HG03565 (cell line): ENCODE results near the gene SIX4.

Source experiments
- ATAC-seq: cut with Tn5 transposase; IDR thresholded peaks from one replicate; pipeline ENCODE4 v1.9.1; 2021; ENCODE audit warnings: mild to moderate bottlenecking, moderate library complexity; ENCODE audit not compliant: unreplicated experiment

Gene SIX4

DNA sequence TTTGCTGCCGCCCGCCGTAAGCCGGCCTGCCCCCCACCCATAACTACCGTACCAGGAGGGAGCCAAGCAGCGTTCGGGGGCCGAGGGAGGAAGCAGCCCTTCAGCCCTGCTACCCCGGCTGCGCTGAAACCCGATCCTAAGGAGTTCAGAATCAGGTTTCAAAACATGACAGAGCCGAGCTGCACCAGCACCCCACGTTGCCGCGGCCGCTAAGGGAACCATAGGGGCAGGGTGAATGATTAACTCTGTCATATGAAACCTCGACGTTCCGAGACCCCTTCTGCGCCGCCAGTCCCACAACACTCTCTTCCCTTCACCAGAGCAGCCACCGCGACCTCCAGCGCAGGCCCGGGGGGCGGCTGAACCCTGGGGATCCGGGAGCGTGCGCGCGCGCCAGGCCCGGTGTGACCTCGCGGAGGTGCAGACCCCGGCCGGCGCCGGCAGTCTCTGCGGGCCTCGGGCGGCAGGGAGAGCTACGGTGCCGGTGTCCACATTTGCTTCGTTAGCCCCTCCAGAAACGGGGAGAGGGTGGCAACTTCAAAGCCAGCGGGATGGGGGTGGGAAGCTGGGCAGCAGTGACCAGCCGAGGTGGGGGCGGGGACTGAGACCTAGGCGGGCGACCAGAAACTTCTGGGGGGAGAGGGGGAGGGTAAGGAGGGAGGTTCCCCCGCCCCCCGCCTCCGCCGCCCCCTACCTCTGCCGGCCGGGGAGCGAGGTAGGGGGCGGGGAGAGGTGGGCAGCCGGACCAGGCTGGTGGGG lies 1.6 kb downstream of the SIX4 start:
- ATAC-seq, result no peak

GRCh38 chr14:60722107-60722356 lies 2.1 kb downstream of the SIX4 start:
- ATAC-seq, result no peak

- ATAC-seq, result no peak
These were observed 2.6 kb downstream of the SIX4 start for GRCh38 chr14:60721326-60722106.

- no peak for ATAC-seq
These were observed 3.2 kb downstream of the SIX4 start for GRCh38 chr14:60720962-60721325.

DNA sequence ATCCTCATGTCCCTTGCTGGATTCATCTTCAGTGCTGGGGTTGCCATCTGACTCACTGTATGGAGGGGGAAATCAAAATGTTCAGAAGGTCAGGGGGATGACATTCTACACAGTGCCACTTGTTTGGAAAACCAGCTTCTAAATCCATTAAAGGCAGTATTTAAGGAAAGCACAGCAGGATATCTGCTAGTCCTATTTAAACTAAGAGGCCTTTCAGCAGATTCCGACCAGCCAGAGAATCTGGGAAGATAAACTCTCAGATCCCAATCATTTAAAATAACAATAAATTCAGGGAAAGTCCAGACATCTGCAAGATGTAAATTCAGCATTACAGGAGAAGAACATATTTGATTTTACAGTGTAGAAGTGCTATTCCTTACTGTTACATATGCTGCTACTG lies 3.8 kb downstream of the SIX4 start:
- no peak for ATAC-seq

GRCh38 chr14:60713513-60713912 lies 10.6 kb downstream of the SIX4 start:
- no peak for ATAC-seq

- no peak for ATAC-seq
These were observed 13.7 kb downstream of the SIX4 start for GRCh38 chr14:60710494-60710893.

DNA sequence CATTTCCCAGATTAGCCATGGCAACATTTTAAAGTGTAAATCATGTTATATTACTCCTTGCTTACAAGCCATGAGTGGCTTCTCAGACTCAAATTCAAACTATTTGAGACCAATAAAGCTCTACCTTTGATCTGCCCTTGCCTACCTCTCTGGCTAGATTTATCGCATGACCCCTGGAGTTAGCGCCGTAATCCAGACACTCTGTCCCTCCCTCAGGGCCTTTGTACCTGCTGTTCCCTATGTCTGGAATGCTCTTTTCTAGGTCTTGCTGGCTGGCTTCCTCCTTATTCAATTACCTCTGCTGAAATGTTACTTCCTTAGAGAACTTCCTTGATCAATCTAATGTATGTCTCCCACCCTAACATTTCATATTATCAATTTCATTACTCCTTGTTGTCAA lies 16.3 kb downstream of the SIX4 start:
- ATAC-seq, result no peak

- no peak for ATAC-seq
These were observed 19.1 kb downstream of the SIX4 start for GRCh38 chr14:60705100-60705499.

DNA sequence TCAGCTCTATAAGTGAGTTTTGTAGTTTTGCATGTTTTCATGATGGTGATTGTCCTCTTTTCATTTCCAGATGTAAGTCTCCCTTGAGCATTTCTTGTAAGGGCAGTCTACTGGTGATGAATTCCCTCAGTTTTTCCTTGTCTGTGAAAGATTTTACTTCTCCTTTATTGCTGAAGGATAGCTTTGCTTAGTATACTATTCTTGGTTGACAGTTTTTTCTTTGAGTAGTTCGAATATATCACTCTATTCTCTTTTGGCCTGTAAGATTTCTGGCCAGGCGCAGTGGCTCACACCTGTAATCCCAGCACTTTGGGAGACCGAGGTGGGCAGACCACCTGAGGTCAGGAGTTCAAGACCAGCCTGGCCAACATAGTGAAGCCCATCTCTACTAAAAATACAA lies 23.6 kb downstream of the SIX4 start:
- no peak for ATAC-seq

DNA sequence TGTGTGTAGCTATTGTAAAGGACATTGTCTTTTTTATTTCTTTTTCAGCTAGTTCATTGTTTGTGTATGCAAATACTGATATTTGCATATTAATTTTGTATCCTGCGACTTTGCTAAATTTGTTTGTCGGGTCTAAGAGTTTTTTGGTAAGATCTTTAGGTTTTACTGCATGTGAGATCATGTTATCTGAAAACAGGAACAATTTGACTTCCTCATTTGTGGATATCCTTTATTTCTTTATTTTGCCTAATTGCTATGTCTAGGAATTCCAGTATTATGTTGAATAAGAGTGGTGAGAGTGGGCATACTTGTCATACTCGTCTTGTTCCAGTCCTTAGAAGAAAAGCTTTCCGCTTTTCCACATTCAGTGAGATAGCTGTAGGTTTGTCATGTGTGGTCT lies 28.8 kb downstream of the SIX4 start:
- ATAC-seq, result no peak

- no peak for ATAC-seq
These were observed 32.6 kb downstream of the SIX4 start for GRCh38 chr14:60691383-60692113.

DNA sequence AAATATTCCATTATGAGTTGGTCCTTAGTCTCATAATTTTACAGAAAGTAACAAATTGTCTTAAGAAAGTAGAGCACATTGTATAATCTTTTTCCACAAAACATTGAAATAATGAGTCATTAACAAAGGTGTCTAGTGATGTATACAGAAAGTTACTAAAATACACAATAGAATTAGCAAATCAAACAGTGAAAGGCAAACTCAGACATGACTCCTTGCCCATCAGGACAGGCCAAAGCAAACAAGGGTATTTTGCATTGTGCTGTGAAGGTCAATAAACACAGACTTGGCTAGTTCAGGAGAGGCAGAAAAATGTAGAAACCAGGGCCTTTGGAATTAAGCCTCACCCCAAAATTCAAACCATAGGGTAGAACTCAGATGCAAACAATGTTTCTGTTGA lies 37.3 kb downstream of the SIX4 start:
- no peak for ATAC-seq

DNA sequence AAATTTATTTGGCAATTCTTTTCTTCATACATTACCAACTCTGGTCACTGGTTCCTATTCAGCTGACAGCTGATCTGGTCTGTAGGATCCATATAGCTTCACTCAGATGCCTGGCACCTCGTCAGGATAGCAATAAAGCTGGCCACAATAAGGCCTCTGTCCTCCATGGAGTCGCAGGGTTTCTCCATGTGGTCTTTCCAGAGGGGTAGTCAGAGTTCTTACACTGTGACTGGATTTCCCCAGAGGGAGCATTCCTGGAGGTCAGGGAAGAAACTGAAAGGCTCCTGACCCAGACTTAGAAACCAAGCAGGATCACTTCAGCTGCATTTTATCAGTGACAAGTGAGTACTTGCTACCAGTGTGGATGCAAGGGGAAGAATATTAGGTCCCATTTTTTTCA lies 39.9 kb downstream of the SIX4 start:
- no peak for ATAC-seq

GRCh38 chr14:60681271-60681670 lies 42.9 kb downstream of the SIX4 start:
- ATAC-seq, result no peak

DNA sequence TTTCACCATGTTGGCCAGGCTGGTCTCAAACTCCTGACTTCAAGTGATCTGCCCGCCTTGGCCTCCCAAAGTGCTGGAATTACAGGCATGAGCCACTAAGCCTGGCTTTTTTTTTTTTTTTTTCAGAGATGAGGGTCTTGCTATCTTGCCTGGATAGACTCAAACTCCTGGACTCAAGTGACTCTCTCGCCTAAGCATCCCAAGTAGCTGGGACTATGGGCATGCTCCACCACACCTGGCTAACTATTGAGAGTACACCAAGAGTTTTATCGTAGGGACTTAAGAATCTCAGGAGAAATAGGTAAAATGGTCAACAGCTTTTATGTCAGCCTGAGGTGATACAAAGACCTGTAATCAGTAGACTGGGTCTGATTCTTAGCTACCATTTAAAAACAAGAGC lies 43.6 kb downstream of the SIX4 start:
- ATAC-seq, result no peak

DNA sequence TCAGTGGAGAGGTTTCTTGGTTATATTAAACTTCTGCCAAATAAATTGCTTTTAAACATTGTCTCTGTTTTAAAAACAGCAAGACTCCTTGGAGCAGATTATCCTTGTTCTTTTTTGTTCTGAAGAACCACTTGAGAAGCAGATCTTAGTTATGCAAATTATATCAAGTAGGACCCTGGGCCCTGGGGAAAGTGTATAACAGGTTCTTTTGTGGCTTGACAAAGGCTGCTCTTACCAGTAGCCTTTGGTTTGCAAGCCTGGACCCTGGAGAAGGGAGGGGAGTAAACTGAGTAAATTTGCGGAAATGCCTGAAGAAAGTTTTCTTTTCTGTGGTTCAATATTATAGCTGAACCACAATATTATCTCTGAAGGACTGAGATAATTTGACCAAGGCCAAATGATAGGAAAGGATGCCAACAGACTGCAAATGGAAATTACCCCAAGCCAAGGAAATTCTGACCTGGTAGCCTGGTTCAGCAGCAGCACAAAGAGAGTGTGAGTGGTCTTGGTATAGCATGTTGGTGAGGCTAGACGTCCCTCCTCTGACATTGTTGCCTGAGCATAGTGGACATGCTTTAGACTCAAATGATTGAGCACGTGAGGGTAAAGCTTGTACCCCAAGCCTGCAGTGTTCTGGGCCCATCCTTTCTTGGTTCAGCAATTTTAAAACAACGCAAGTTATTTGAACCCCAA lies 44.4 kb downstream of the SIX4 start:
- no peak for ATAC-seq

DNA sequence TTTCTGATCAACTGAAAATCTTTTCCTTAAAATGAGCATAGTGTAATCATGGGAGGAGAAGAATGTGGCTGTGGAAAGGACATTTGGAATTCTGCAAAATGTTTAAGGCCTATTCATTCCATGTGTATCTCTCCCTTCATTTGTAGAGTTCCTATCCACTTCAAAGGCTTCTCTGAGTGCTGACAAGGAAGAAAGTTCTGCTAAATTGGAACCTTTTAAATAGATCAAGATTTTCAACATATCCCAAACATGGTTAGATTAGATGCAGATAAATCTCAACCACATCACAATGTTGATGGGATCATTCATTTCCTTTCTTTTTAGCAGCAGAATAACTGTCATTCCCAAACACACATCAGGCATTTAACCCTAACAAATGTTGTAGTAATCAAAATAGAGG lies 46.5 kb downstream of the SIX4 start:
- no peak for ATAC-seq

GRCh38 chr14:60670989-60671388 lies 53.2 kb downstream of the SIX4 start:
- ATAC-seq, result no peak

DNA sequence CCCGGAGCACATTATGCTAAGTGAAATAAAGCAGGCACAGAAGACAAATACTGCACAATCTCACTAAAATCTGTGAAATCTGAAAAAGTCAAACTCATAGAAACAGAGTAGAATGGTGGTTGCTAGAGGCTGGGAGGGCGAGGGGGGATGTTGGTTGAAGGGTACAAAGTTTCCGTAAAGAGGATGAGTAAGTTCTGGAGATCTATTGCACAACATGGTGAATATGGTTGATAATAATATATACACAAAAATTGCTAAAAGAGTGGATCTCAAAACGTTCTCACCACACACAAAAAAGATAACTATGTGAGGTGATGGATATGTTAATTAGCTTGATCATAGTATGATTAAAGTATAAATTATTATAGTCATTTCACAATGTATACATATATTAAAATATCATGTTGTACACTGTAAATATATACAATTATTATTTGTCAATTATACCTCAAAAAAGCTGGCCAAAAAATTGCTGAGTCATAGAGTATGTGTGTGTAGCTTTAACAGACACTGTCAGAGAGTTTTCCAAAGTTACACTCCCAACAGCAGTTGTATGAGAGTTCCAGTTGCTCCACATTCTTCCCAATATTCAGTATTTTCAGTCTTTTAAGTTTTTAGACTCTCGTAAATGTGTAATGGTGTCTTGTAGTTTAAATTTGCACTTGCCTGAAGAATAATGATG lies 55.6 kb downstream of the SIX4 start:
- no peak for ATAC-seq

- no peak for ATAC-seq
These were observed 59.0 kb downstream of the SIX4 start for GRCh38 chr14:60665177-60665550.
